ENCODE results near the gene RAPGEF4.

GRCh38 chr2:173033084-173033483 is 297.4 kb downstream of the RAPGEF4 start:
- TF ChIP-seq TAF1 (IDR thresholded peaks at IDR 0.05; ENCODE audit: borderline replicate concordance, insufficient read depth, low read length), result no peak
- TF ChIP-seq SIN3A (IDR thresholded peaks at IDR 0.05; ENCODE audit: borderline replicate concordance, insufficient read depth, low read length), result peak; percentile 12; the same call in 1 of the 2 replicates
